Mucosa of descending colon (tissue), 3 donors: ENCODE data around the gene FNDC3B. TPM values are rescaled to one million over a fixed set of nuclear protein-coding genes. Genes with fewer than 3 reads are reported as not detected.

ENCODE experiments used
- ATAC-seq: fragments of 200-7000 bp; cut with Tn5 transposase; one replicate; pipeline ENCODE4 v1.9.1; 2020; ENCODE audit warnings: mild to moderate bottlenecking, moderate library complexity
- DNase-seq, 3 donors: peaks; one replicate each; pipeline ENCODE4 v3.0.0-alpha.2; 2020
- H3K36me3 ChIP-seq: fragments of 200-600 bp; one replicate; pipeline ENCODE4 v1.8.0; 2021; ENCODE audit warnings: low read depth, mild to moderate bottlenecking
- H3K4me1 ChIP-seq: fragments of 200-600 bp; one replicate; pipeline ENCODE4 v1.8.0; 2021; ENCODE audit warnings: low read depth, mild to moderate bottlenecking
- H3K4me3 ChIP-seq: fragments of 200-600 bp; one replicate; pipeline ENCODE4 v1.8.0; 2021; ENCODE audit warnings: mild to moderate bottlenecking
- H3K9me3 ChIP-seq: fragments of 200-600 bp; one replicate; pipeline ENCODE4 v1.8.0; 2021; ENCODE audit warnings: mild to moderate bottlenecking
- intact Hi-C, 2 donors: fragments of 100-400 bp; cut with DNase I in 1 of 2; cut with micrococcal nuclease in 1 of 2; formaldehyde crosslinking; loops; one replicate each; pipeline versions ENCODE4 v1.11.0 to v1.11.1; 2022; cut with DNase I, micrococcal nuclease
- total RNA-seq, 3 donors: library from RNA; stranded (reverse); fragmentation: NEBNext Ultra II Directional in 2 of 3; extraction: Animal tissue kit (Norgen Biotek cat#: 25700) in 2 of 3; gene quantifications; one replicate each; pipeline versions ENCODE4 v1.2.1 to v1.2.4, GENCODE V29; 2021 to 2023
- TF ChIP-seq, protein P1 (sequence below): fragments of 200-600 bp; IDR thresholded peaks from one replicate; pipeline ENCODE4 v1.8.0; 2022; ENCODE audit warnings: antibody characterized with exemption, mild to moderate bottlenecking
- donor health status: DM: no; HTN: no; CAD: no; lungs with moderate emphysema.
- donor health status: DM: no; HTN: no; CAD: no.
- donor health status: DM: no; HTN: yes; CAD: no.

Gene FNDC3B
- total RNA-seq, 3 donors from 2014 or later = 107 to 132 (median 126) TPM

DNA sequence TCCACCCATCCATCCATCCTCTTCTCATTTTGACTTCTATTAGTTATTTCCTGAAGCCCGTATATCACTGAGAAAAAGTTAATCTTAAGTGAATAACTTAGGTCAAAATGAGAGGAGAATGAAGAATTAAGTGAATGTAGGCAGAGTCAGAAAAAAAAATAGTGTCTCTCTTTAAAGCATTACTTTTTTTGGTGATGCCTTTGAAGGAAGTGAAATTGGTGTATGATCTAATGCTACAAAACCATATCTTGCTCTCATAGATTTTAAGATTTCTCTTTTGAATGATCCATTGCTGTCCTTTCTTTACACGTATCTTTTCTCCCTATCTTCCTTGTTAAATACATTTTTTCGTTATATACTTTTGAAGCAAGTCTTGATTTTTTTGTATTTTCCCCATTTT lies 23.4 kb downstream of the FNDC3B start:
- TF ChIP-seq, protein P1, sequence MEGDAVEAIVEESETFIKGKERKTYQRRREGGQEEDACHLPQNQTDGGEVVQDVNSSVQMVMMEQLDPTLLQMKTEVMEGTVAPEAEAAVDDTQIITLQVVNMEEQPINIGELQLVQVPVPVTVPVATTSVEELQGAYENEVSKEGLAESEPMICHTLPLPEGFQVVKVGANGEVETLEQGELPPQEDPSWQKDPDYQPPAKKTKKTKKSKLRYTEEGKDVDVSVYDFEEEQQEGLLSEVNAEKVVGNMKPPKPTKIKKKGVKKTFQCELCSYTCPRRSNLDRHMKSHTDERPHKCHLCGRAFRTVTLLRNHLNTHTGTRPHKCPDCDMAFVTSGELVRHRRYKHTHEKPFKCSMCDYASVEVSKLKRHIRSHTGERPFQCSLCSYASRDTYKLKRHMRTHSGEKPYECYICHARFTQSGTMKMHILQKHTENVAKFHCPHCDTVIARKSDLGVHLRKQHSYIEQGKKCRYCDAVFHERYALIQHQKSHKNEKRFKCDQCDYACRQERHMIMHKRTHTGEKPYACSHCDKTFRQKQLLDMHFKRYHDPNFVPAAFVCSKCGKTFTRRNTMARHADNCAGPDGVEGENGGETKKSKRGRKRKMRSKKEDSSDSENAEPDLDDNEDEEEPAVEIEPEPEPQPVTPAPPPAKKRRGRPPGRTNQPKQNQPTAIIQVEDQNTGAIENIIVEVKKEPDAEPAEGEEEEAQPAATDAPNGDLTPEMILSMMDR = no peak
- peaks cover 56% of the 10 kb centered on the region for H3K4me1 ChIP-seq
- intact Hi-C loops = no loop called here
- H3K9me3 ChIP-seq = no peaks in the 10 kb centered on the region
- no peak overlapping the region for H3K4me3 ChIP-seq
- no peaks in the 10 kb centered on the region for H3K36me3 ChIP-seq
- DNase-seq (no peak), ATAC-seq (no peak)

- intact Hi-C loops = no loop called here
- DNase-seq = no peak
Measured at GRCh38 chr3:172063456-172064432, 24.4 kb downstream of the FNDC3B start.

GRCh38 chr3:172065527-172065926 lies 26.1 kb downstream of the FNDC3B start:
- no peaks in the 10 kb centered on the region for H3K9me3 ChIP-seq
- peaks cover 73% of the 10 kb centered on the region for H3K4me1 ChIP-seq
- TF ChIP-seq, protein P1 = no peak
- ATAC-seq = peak; percentile 27
- DNase-seq = peak in 1 of 3 donors; percentile 63
- no peaks in the 10 kb centered on the region for H3K36me3 ChIP-seq
- intact Hi-C loops = no loop called here
- no peak overlapping the region for H3K4me3 ChIP-seq

More at GRCh38 chr3:172063456-172064432, 24.4 kb downstream of the FNDC3B start:
- H3K9me3 ChIP-seq = no peaks in the 10 kb centered on the region
- peak; percentile 34 for ATAC-seq
- H3K36me3 ChIP-seq = no peaks in the 10 kb centered on the region
- no peak overlapping the region for H3K4me3 ChIP-seq
- TF ChIP-seq, protein P1 = no peak
- peaks cover 66% of the 10 kb centered on the region for H3K4me1 ChIP-seq

DNA sequence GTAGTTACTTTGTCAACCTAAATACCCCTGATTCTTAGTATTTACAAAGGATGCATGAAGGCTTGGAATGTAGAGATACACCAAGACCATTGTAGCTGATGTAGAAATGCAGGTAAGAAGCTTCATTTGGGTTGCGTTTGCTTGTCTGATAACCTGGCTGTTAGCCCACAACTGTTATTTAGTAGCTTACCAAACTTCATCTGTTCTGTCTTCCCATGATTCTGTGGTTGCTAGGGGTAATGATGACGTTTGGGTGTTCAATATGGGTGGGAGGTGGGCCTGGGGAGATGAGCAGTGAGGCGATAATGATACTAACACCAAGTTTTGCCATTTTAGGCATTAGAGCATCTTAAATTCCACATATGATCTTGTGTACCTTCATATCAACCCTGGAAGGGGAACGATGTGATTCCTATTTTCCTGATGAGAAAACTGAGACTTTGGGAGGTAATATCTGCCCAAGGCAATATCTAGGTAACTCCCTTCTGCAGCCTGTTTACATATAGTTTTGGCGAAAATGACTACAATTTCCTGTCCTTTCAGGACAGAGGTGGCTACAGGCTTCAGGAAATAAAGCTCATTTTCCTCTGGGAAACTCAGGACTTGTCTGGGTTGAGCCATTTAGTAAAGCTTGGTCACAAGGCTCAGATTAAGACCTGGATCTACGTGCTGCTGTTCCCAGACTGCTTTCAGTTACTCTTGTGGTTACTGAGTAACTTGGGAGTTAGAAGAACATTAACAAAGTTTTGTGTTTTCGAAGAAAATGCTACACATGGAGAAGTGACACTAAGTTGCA lies 26.8 kb downstream of the FNDC3B start:
- peaks cover 70% of the 10 kb centered on the region for H3K4me1 ChIP-seq
- ATAC-seq = peak; percentile 79

More for the DNA sequence above, 26.8 kb downstream of the FNDC3B start:
- intact Hi-C loops = no loop called here
- H3K4me3 ChIP-seq = no peak overlapping the region
- H3K36me3 ChIP-seq = no peaks in the 10 kb centered on the region
- TF ChIP-seq, protein P1 = no peak
- no peaks in the 10 kb centered on the region for H3K9me3 ChIP-seq
- peak in 1 of 3 donors; percentile 55 for DNase-seq
